DMS153 (cell line): ENCODE measurements around the gene BAIAP2L2.

Source experiments
- DNase-seq: peaks from one replicate; lab custom pipeline; 2025; lab: John Stamatoyannopoulos, UW

Gene BAIAP2L2

DNA sequence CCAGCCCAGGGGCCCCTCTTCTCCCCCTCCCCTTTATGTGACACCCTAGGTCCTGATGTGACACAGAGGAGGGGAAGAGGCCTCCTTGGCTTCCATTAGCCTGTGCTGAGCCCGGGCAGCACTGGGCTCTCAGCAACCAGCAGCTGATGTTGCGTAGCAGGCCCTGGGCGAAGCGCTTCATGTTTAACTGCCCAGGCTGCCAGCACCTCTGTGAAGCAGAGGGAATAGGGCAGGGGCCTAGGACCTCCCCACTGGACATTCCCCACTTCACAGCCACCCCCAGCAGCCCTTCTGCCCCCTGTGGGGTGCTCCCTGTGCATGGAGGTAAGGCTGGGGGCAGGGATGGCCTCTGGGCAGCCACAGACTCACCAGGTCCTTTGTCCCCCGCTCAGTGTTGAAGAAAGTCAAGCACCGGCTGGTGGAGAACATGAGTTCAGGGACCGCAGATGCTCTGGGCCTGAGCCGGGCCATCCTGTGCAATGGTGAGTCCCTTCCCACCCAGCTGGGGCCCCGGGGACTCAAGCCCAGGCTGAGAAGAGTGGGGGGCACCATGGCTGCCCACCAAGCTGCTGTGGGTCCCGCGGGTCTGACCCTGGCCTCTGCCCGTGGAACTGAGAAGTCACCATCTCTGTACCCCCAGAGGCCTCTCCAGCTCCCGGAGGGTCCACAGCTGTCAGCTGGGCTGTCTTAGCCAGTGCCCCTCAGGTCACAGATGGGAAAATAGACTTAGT, 41.7 kb downstream of the BAIAP2L2 start:
- DNase-seq, result no peak

DNA sequence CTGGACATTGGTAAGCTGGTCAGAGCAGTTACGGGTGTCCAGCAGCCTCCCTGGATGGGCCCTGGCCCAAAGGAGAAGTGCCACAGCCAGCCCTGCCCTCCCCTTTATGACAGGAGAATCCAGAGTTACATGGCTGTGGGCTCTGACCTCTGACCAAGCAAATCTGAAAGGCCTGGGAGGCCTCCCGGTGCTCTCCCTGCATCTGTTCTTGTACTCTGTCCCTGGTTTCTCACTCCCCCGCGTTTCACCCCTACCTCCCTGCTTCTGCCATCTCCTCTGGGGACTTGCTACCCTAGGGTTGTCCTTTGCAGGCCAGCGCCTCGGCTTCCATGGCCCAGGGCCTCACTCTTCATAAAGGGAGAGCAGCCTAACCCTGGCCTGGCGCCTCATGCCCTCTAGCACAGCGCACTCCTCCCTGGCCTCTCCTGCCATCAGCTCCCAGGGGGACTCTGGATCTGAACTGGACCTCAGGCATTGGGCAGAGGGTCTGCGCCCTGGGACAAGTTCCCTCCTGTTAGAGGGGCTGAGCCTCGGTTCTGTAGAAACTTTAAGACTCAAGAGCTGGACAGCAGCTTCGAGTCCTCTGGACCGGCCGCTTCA, 42.6 kb downstream of the BAIAP2L2 start:
- no peak for DNase-seq

DNA sequence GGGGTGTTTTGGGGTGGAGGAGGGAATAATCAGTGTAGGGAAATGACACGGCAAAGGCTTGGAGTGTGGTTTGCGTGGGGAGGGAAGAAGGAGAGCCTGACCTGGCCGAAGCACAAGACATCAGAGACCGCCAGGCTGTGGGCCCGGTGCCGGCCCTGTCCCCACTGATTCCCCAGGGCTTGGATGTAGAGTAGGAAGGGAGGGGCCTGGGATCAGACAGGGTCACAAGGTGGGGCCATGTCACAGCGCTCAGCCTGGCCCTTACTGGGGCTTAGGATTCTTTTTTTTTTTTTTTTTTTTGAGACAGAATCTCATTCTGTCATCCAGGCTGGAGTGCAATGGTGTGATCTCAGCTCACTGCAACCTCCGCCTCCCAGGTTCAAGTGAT, 43.5 kb downstream of the BAIAP2L2 start:
- no peak for DNase-seq

DNA sequence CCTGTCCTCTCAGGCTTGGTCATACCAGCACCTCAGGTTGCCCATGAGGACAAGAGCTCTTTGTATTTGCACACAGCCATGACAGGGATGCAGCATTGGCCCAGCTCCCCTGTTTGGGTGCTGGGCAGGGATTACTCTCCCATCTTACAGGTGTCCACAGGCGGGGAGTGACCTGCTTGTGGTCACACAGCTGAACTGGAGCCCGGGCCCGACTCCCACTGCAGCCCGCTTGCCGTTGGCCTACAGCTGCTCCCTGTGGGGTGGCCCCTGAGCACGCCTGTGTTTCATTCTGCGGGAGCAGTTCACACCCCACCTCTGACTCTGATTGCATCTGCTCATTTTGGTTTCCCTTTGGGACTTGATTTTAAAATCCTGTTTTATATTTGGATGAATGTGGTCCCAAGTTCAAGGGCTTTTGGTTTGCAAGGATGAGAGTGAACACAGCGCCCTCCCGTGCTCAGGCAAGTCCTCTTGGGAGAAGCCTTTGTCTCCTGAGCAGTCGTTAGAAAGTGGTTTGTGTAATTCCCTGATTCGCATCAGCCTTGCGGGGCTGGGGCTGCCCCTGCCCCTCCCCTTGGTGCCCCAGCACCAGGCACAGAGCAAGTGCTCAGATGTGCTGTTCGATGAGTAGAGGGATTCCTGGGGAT, 44.0 kb downstream of the BAIAP2L2 start:
- no peak for DNase-seq

DNA sequence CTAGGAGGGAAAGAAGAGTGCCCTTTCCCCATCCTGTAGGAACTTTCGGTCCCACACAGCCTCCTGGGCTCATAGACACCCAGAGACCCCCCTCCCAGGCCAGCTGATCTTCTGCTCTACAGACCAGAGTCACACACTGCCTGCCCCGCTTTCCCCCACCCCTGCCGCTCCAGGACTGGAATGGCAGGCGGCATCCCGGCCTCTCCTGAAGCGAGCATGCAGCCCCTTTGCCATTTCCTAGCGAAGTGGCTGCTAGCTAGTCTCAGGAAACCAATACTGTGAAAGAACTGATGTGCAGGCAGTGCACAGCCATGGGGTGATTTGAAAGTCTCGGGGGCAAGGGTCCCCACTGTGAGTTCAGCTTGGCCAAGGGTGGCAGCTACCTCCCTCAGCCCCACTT, 44.9 kb downstream of the BAIAP2L2 start:
- DNase-seq, result no peak

DNA sequence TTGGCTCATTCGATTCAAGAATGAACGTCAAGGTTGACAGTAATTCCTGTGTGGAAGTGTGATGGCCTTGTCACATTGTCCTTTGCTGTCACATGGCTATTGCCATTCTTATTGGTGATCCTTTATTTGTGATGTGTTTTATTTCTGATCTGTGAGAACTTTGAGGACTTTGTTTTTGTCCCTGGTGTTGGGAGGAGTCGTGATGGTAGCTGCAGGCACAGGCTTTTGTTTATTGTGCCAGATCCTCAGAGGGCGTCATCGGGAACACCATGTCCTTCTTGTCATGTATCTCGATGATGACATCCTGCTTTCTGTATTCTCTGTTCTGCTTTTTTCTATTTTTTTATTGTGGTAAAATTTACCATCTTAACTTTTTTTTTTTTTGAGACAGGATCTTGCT, 47.7 kb downstream of the BAIAP2L2 start:
- no peak for DNase-seq

DNA sequence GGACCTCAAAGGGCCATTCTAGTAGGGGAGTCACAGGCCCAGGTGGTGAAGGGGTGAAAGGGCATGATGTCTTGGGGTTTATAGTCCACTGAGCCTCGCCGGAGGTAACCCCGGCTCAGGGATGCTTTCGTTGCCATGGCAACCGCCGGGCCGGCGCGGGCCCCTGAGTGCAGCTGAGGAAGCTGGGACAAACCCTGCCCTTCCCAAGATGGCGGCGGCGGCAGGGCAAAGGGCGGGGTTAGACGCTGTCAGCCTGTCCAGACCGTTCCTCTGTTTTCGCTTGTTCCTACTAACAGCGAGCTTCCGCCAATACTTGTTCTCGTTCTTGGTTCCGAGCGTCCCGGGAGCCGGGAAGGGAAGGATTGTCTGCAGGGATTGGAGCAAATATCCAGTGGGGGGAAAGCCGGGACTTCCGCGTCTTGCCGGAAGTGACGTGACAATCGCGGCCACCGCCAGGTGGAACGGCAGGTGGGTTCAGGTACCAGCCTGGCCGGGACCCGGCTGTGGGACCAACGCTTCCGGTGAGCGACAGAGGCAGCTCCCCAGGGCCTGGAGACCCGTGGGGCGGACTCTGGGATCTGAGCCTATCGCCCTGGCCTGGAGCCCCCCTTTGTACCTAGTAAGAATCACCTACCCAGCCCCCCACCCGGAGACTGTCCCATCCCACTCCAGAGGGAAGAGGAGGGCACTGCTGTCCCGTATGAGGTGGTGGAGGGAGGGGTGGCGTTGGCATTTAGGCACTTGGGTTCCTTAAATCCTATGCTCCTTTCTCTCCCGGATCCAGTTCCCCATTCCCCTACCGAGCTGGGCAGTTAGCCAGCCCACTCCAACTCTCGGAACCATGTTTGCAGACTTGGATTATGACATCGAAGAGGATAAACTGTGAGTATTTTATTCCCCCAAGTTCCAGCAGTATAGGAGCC, 53.3 kb downstream of the BAIAP2L2 start, which contains the start of gene PICK1:
Gene PICK1, plus strand, starts transcription at position 436 of the 923 bp plus-strand sequence. Its CDS starts 406 bp downstream, at position 842.
- peak; percentile 94 for DNase-seq

DNA sequence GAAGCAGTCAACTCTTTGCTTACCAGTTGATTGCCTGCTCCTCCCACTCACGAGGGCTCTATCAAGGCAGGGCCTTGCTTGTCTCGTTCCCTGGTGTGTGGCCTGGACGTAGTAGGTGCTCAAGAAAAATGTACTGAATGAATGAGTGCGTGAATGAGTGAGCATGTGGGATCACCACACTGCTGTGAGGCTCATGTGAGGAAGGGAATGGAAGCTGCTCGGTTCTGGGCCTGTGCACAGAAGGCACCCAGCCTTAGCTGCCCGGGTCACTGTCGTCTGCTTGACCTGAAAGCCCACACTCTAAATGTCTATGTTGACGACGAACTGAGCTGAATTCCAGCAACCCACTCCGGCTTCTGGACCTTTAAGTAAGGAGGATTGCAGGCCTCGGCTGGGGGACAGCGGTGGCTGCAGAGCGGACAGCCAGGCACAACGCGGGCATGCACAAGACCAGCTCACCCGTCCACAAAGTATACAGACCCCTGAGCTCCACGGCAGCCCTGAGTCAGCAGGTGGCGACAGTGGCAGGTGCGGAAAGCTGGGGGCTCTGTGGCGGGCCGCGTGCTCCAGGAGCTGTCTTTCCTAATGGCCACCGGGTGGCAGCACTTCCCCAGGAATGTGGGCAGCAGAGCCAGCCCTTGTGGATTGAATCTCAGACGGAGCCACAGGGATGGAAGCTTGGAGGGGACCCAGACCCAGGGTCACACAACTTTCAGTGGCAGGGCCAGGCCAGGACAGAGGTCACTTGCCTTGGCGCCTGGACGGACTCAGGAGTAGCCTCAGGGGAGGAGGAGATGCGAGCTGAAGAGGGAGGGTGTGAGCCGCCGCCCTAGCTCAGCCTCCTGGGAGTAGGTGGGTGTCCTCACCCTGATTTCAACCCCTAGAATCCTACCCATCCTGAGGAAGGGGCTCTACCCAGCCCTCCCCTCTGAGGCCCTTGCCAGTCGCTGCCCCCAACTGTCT, 58.3 kb downstream of the BAIAP2L2 start:
- DNase-seq, result peak; percentile 49

DNA sequence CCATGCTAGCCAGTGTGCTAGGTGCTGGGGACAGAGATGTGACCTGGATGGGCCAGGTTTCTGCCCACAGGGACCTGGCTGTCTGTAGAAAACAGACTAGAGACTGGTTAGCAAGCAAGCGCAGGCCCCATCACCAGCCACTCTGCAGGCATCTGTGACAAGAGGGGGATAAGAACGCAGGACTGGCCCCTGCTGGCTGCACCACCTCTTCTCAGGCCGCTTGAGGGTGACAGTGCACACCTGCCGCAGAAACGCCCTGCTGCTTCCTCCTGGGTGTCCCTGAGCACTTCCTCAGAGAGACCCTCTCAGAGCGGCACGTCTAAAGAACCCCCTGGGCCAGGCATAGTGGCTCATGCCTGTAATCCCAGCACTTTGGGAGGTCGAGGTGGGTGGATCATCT, 59.2 kb downstream of the BAIAP2L2 start:
- no peak for DNase-seq

DNA sequence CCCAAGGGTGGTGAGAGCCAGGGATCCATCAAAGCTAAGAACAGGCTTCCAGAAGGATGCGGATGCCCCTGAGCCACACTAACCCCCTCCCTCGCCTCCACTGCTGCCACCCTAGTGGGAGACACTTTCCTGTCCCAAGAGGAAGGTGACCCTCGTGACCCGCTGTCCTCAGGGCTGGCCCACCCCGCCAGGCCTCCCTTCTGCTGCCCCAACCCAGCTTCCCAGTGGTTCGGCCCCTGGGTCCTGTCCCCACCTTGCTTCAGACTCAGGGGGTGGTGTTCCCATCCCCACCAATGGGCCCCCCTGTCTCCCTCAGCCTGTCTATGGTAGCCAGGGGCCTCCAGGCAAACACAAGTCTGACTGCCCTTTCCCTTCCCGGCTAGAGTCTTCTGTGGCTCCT, 59.8 kb downstream of the BAIAP2L2 start:
- no peak for DNase-seq

DNA sequence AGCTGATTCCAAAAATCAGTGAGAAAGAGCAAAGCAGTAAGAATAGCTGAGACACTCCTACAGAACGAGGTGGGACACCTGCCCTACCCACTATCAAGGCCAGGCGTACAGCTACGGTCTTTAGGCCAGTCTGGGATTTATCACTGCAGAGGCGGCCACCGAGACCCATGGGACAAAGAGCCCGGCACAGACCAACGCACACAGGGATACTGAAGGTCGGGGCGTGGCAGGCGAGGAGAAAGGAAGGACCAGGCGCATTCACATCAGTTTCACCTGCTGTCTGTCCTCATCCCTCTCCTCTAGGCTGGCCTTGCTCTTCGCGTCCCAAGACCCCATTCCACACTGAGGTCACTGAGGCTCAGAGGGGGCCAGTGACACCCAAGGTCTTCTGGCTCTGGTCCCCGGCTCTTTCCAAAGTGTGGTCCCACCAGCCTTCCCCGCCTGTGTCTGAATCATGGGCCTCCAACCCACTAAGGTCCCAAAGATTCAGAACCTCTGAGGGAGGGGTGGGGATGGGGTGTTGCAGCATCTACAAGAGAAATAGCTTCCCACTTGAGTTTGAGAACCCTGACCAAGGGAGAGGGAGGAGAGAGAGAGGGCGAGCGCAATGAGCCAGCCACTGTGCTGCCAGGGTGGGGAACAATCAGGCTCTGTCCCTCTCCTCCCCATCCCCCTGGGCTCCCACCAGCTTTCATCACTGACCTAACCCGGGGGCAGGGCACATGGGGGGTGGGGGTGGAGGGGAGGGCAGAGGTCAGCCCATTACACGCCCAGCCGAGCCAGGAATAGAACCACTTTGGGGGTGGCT, 60.5 kb downstream of the BAIAP2L2 start:
- DNase-seq, result no peak

DNA sequence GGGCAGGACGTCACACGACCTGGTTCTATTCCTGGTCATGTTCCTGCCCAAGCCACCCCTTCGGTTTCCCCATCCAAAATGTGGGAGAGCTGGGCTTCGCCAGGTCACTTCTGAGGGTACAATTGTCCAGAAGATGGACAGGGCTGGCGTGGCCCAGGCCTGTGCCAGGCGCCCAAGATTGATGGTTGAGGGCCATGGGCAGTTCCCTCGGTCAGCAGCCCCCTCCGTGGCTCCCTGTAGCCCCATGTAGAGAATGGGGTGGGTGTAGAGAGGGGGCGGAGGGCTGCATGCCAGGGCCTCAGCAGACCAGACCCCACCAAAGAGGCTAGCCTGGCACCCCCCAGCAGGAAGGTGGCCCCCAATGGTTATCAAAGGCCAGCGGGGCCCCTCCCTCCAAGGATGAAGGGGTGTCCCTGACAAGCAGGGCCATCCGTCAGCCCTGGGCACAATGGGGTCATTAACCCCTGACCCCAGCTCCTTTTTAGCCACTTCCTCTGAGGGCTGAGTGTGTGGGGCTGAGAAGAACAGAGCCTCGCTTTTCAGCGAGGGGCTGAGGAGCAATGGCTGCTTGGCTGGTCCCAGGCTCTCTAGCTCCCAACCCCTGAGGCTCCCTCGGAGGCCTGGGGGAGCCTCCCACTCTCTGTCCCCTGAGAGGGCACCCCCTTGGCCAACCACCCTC, 64.3 kb downstream of the BAIAP2L2 start:
- no peak for DNase-seq

DNA sequence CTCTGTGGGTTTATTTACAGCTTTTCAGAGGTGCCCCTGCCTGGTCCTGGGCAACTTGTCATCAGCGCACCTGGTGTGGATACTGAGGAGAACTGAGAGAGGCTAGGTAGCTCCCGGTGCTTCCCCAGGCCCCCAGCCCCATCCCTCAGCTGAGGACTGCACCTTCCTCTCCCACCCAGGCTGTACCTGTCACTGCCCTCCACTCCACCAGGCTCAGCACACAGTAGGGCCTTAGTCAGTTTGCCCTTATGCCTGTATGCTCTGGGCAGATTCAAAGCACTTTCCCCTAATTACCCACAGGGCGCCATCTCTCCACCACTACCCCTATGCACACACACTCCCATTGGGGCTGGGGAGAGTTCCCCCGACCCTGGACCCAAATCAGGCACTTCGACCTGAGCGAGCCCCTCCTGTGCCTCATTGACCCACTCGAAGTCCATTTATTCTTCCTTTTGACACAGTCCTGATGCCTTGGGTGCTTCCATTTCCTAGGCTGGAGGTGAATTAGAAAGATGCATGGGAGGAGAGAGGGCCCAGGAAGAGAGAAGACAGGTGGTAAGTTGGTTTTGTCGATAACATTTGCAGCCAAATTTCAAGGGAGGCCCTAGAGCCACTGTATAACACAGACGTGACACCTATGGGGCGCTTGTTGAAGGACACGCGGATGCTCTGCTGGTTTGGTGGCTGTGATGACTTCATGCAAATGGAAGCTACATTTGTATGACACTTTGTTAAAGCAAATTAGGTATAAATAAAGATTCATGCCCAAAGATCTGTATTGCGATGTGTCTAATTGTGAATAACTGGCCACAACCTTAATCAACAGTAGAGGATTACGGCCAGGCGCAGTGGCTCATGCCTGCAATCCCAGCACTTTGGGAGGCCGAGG, 67.1 kb downstream of the BAIAP2L2 start:
- DNase-seq, result no peak

DNA sequence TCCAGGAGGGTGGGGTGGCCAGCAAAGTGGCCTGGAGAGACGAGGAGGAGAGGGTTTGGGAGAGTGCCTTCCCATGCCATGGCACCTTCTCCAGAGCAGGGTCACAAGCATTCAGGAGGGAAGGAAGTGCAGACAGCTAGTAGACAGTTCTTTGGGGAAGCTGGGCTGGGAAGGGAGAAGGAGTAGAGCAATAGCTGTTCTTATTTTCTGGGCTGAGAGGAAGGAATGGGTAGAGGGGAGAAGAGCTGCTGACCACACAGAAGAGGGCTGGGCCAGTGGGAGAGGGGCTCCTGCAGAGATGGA, 68.0 kb downstream of the BAIAP2L2 start:
- no peak for DNase-seq

DNA sequence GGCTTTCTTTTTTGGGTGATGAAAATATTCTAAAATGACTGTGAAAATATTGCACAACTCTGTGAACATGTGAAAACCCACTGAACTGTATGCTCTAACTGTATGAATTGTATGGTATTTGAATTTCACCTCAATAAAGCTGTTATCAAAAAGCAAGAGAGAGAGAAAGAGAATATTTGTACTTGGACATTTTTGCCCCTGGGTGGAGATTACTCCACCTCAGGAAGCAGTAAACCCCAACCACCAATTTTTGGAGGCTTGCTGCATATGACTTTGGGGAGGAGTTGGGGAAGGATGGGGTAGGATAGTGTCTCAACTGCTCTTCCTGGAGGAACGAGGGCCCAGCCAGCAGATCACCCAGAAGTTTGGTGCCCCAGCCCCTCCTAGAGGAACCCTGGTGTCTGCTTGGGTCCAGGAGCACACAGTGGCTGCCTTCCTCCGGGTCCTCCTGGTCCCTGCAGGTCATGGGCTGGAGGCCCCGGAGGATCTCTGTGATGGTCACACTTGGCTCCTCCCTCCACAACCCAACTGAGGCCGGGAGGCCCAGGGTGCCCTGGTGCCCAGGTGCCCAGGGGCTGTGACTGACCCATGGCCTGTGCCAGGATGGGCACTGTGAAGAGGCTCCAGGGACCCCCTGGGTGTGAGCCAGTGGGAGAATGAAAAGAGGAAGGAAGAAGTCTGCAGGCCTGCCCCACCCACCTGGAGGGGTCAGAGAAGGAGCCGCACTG, 68.6 kb downstream of the BAIAP2L2 start:
- no peak for DNase-seq

DNA sequence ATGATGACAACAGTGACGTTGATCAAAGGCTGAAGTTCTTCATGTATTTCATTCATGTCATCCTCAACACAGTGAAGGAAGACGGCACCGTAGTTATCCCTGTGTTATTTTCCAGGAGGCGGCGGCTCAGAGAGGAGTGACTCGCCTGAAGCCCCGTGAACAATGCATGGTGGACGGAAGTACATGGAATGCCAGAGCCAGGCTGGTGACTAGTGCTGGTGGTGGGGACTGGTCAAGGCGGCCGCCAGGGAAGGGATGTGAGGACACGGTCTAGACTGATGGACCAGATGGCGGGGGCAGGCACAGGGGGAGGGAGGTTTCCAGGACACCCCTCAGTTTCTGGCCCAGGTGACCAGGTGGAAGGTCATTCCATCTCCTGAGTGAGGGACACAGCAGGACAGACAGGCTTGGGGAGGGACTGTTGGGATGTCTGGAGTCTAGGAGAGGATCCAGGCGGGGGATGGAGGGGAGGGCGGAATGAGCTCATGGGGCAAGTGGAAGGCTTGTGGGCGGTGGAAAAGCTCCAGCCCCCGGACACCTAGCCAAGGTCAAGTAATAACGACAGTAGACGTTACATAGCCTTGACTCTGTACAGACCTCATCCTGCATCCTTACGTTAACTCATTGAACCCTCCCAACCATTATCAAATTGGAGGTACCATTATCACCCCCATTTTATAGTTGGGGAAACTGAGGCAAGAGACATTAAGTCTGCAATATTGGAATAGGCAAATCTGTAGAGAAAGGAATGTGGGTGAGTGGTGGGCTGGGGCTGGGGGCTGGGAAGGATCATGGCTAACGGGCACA, 69.3 kb downstream of the BAIAP2L2 start:
- no peak for DNase-seq
